HT1080 (cell line): ENCODE data around the gene NBEAL1. TPM values are rescaled to one million over a fixed set of nuclear protein-coding genes. Genes with fewer than 3 reads are reported as not detected.
"Not testable (repeated sequence)": the region's sequence is repeated elsewhere in the genome, so short reads cannot be mapped to it uniquely, and the experiment has no call there.

Experiments used
- DNase-seq: peaks from one replicate; pipeline ENCODE4 v3.0.0-alpha.2; 2015; ENCODE audit warnings: low read depth
- total RNA-seq: library from RNA; depleted of rRNA; stranded (reverse); fragments of >200 nt; shearing (Covaris generic); gene quantifications from 2 replicates; pipeline ENCODE4 v1.2.3, GENCODE V29; 2014

Gene NBEAL1
- total RNA-seq, 1 experiment from 2014 or later, result 4.5 TPM

DNA sequence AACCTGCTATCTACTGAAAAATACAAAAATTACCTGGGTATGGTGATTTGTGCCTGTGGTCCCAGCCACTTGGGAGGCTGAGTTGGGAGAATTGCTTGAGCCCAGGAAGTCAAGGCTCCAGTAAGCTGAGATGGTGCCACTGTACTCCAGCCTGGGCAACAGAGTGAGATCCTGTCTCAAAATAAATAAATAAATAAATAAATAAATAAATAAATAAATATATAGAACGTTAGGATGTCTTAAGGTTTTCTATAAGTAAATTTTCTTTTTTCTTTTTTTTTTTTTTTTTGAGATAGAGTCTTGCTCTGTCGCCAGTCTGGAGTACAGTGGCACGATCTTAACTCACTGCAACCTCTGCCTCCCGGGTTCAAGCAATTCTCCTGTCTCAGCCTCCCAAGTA is 95.8 kb downstream of the NBEAL1 start:
- not testable (repeated sequence) for DNase-seq

- DNase-seq, result no peak
Measured at GRCh38 chr2:203112342-203112741, 97.7 kb downstream of the NBEAL1 start.

DNA sequence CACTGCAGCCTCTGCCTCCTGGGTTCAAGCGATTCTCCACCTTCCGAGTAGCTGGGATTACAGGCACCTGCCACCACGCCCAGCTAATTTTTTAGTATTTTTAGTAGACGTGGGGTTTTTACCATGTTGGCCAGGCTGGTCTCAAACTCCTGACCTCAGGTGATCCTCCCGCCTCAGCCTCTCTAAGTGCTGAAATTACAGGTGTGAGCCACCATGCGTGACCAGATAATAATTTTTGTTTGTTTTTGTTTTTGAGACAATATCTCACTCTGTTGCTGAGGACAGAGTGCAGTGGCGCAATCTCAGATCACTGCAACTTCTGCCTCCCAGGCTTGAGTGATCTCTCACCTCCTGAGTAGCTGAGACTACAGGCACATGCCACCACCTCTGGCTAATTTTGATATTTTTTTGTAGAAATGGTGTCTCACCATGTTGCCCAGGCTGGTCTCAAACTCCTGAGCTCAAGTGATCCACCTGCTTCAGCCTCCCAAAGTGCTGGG is 100.6 kb downstream of the NBEAL1 start:
- DNase-seq, result not testable (repeated sequence)

GRCh38 chr2:203122317-203122986 is 107.8 kb downstream of the NBEAL1 start:
- DNase-seq, result peak; percentile 3

DNA sequence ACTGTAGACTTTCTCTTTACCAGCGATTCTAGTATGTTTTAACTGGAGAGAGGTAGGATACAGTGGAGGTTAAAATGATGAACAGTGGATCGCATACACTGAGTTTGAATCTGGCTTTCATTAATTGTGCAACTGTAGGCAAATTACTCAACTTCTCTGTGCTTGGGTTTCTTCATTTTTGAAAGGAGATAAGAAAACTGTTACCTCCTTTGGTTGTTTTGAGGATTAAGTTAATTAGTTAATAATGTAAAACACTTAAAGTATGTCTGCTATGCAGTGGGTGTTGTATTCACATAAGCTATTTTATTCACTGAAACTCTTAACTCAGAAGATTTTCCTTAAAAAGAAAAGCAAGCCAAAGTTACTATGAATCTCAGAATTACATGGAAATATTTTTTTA is 112.3 kb downstream of the NBEAL1 start:
- no peak for DNase-seq

- no peak for DNase-seq
Measured at GRCh38 chr2:203135105-203135504, 120.4 kb downstream of the NBEAL1 start.

- DNase-seq, result no peak
Measured at GRCh38 chr2:203143391-203143790, 128.7 kb downstream of the NBEAL1 start.

DNA sequence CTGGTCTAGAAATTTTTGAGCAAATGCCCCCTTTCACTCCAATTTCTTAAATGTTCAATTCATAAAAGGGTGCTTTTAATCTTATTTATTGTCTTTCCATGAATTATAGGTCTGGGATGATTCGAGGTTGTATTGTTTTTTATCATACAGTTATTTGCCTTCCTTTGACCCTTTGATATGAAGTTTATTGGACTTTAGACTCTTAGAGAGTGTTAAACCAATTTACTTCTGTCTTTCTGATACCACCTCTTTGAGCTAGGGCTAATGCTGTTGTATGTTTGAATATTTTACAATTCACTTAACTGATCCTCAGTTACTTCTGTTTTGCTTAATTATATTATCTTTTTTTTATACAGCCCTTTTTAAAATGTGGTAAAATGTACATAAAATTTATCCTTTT is 134.5 kb downstream of the NBEAL1 start:
- DNase-seq, result no peak

- peak; percentile 3 for DNase-seq
Measured at GRCh38 chr2:203155406-203155805, 140.7 kb downstream of the NBEAL1 start.

- DNase-seq, result not testable (repeated sequence)
Measured at GRCh38 chr2:203162722-203163121, 148.0 kb downstream of the NBEAL1 start.

DNA sequence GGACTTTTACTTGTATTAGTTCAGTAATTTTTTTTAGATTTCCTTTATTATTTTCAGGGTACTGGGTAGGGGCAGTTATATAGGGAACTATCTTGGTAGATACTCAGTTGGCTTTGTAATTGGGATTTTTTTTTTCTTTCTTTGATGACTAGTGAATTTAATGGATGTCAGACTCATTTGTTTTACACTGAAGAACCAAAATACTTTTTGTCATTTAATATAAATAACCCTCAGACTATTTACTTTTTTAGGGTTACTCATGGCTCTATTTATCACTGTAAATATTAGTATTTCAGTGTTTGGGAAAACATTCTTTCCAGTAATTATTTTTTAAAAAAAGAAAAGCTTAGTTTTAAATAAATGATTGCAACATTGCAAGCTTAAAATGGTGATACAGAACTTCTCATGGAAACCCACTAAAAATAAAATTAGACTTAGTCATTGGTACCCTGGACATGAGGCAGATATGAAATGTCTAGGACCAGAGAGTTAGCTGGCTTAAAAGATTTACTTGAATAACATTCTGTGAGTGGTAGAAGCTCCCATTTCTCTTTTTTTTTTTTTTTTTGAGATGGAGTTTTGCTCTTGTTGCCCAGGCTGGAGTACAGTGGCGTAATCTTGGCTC is 149.7 kb downstream of the NBEAL1 start:
- DNase-seq, result no peak

- DNase-seq, result no peak
Measured at GRCh38 chr2:203167751-203168150, 153.1 kb downstream of the NBEAL1 start.

- DNase-seq, result no peak
Measured at GRCh38 chr2:203170502-203170901, 155.8 kb downstream of the NBEAL1 start.

- no peak for DNase-seq
Measured at GRCh38 chr2:203175371-203175770, 160.7 kb downstream of the NBEAL1 start.

DNA sequence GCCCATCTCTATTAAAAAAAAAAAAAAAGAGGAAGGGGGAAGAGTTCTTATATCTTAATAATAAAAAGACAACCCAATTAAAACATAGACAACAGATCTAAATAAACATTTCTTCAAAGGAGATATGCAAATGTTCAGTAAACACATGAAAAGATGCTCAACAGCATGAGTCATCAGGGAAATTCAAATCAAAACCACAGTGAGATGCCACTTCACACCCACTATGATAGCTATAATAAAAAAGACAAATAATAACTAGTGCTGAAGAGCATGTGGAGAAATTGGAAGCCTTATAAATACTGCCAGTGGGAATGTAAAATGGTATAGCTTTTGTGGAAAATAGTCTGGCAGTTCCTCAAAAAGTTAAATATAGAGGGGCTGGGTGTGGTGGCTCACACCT is 162.7 kb downstream of the NBEAL1 start:
- peak; percentile 3 for DNase-seq

DNA sequence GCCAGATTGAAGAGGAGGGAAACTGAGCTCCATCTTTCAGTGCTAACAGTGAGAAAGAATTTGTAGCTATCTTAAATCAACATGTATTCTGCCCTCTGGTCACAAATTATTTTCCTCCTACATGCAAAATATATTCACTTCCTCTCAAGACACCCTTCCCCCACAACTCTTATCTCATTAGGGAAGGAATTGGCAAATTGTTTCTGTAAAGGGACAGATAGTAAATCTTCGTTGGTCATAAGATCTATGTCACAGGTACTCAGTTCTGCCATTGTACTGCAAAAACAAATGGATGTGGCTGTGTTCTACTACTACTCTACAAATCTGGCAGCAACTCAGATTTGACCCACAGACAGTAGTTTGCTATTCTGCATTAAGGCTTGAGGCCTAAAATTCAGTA is 171.2 kb downstream of the NBEAL1 start:
- DNase-seq, result no peak

DNA sequence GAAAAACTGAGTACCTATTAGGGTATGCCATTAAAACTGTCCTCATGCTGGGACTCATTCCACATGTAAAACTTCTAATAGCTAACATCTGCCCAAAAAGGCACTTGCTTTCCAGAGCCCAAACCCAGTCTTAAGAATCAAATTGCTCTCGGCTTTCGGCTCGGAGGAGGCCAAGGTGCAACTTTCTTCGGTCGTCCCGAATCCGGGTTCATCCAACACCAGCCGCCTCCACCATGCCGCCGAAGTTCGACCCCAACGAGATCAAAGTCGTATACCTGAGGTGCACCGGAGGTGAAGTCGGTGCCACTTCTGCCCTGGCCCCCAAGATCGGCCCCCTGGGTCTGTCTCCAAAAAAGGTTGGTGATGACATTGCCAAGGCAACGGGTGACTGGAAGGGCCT is 175.9 kb downstream of the NBEAL1 start:
- not testable (repeated sequence) for DNase-seq

- DNase-seq, result not testable (repeated sequence)
Measured at GRCh38 chr2:203191026-203191425, 176.4 kb downstream of the NBEAL1 start.

GRCh38 chr2:203191961-203192360 is 177.3 kb downstream of the NBEAL1 start:
- DNase-seq, result no peak

GRCh38 chr2:203195331-203196036 is 180.8 kb downstream of the NBEAL1 start:
- DNase-seq, result no peak

DNA sequence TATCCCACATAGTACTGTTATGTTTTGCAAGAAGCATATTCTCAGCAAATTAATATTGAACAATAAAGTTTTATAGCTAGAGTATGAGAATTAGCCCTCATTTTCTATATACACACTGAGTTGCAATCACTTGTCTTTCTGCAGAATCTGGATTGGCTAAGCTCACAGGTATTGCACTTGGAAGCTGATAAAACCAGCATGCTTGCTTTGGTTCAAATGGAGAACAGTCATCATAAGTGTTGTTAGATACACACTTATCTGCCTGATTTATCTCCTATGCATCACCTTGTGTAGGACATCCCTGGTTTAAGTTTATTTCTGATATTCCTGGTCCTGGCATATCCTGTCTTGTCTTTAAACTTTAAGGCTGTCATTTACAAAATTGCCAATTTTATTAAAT is 186.2 kb downstream of the NBEAL1 start:
- DNase-seq, result no peak

DNA sequence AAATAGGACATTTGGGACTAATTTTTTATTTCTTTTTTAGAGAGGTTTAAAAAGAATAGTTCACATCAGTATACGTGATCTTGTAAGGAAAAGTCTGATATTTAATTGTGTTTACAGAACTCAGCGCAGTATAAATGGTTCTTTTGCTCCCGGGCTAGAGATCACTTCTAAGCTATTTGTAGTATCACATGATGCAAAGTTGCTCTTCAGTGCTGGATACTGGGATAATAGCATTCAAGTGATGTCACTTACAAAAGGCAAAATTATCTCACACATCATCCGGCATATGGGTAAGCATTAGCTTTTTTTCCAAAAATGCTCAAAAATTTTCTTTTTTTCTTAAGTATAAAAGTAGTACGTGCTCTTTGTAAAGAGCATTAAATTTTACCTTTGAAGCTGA is 186.8 kb downstream of the NBEAL1 start:
- no peak for DNase-seq
